GM10266 (cell line): Measurements from ENCODE around the gene HTR6.

ENCODE experiments used
- DNase-seq: peaks from one replicate; pipeline ENCODE4 v3.0.0; 2012; ENCODE audit errors: extremely low spot score
- TF ChIP-seq, protein P1 (sequence below): IDR thresholded peaks from 2 replicates; pipeline ENCODE4 v1.5.1; 2012; ENCODE audit warnings: mild to moderate bottlenecking, low read depth; ENCODE audit not compliant: control insufficient read depth, insufficient read depth; ENCODE audit errors: missing control alignments

HTR6 gene

DNA sequence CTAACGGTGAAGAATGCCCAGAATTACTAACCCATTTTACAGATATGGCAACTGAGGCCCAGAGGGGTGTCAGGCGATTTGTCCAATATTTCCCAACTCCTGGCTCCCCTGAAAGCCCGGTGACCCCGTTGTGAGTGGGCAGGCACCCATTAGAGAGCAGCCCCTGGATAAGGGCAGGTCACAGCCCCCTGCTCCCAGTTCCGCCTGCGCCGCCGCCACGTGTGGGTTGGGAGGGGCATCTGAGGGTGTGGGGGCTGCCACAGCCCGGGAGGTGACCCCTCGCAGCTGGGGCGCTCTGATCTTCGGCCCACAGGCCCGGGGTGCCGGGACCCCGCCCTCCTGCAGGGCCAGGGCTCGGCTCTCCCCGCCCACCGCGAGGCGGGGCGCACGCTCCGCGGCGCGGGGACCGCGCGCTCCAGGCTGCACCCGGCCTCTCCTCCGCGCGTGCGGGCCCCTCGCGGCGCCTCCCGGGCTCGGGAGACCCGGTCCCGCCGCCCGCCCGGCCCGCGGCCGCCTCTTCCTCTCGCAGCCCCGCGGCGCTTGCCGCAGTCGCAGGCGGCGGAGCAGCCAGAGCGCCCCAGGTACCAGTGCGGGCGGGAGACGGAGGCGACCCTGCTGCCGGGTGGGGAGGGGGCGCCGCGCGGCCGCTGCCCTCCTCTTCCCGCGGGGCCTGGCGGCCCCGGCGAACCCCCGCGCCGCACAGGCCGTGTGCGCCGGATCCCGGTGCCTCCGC lies at the start of gene HTR6:
Gene HTR6 (plus strand): TSS at position 423 of the 733 bp plus-strand sequence. CDS start 879 bp downstream, outside the sequence.
- TF ChIP-seq, protein P1, sequence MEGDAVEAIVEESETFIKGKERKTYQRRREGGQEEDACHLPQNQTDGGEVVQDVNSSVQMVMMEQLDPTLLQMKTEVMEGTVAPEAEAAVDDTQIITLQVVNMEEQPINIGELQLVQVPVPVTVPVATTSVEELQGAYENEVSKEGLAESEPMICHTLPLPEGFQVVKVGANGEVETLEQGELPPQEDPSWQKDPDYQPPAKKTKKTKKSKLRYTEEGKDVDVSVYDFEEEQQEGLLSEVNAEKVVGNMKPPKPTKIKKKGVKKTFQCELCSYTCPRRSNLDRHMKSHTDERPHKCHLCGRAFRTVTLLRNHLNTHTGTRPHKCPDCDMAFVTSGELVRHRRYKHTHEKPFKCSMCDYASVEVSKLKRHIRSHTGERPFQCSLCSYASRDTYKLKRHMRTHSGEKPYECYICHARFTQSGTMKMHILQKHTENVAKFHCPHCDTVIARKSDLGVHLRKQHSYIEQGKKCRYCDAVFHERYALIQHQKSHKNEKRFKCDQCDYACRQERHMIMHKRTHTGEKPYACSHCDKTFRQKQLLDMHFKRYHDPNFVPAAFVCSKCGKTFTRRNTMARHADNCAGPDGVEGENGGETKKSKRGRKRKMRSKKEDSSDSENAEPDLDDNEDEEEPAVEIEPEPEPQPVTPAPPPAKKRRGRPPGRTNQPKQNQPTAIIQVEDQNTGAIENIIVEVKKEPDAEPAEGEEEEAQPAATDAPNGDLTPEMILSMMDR: no peak
- DNase-seq: peak; percentile 89

DNA sequence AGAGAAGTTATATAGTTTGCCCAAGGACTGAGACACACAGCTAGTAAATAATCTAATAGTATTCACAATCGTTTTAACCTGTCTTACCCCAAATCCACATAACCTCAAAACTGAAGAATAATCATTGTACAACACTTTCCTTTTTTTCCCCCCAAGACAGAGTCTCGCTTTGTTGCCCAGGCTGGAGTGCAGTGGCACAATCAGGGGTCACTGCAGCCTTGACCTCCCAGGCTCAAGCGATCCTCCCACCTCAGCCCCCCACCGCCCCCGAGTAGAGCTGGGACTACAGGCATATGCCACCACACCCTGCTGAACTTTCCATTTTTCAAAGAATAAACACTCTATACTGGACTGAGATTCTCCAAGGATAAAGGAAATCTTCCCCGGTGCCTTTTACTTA lies 49.2 kb upstream of the HTR6 start:
- DNase-seq: no peak
- TF ChIP-seq, protein P1: no peak

DNA sequence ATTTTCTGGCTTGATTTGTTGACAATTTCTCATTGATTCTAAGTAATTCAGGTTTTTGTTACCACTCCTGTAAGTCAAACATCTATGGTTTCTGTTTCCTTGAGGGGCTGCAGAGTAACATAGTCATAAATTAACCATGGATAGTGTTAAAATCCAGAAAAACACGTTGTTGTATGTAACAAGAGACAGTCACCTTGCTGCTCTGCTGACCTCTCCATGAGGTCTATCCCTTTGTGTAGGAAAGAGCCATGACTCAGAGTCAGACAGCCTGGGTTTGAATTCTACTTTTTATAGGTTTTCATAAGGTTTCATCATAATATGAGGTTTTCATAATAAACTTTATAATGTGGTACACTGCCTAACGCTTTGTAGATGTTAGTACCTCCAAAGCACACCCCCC lies 48.2 kb upstream of the HTR6 start:
- DNase-seq: no peak
- TF ChIP-seq, protein P1: no peak

DNA sequence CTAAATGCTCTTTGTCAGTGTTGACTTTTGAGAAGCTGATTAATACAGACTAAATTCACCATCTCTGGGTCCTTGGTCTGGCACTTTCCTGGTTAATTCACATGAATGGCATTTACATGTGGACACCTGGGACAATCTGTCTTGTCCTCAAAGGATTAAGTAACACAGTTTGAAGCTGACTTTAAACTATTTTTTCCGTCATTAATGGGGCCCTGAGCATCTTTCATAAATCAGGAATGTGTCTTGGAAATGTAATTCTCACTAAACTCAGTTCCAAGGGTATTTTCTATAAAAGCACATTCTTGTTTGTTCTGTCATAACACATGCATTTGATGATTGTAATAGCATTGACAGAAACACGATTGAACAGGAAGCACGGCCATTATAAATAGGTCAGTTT lies 47.3 kb upstream of the HTR6 start:
- DNase-seq: no peak
- TF ChIP-seq, protein P1: no peak

DNA sequence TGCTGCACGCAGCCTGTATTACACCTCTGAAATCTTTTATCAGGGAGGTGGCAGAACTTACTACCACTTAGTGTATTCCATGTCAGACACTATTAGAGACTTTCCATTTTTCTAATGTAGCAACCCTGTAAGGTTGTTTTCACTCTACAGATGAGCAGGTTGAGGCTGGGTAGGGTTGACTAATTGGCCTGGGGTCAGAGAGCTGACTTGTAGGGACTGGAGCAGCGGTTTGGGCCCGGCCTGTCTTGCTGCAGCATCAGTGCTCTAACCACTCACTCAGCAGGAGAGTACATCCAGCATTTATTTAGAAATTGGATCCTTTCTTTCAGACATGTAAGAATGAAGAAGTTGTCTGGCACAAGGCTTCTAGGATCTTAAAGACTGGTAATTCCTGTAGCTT lies 46.2 kb upstream of the HTR6 start:
- DNase-seq: no peak
- TF ChIP-seq, protein P1: no peak

DNA sequence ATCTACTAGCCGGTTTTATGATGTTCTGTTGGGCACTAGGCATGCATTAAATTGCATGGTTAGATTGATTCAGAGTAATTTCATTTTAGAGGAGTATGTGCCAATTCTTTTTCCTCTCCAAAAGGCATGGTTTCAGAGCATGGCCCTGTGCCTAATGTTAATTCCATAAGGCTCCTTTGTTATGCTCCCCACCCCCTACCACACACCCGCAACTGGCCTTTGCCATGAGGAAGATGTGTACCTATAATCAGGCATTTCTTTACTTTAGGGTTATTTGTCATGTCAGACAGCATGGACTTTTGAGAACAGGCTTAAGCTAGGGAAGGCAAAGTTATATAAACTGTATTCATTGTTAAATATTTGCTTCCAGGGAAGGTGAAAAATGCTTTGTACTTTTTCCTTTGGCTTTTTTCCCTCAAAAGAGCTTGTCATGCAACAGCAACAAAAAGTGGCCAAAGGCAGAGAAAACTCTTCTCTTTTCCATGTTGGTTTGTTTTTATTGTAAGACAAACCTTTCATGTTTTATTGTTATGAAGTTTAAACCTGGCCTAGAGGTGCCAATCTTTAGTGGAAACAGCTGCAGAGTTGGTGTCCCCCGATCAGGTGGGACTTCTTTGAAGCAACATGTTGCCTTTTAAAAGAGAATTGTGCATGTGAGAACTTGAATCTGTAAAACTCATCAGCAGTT lies 44.8 kb upstream of the HTR6 start:
- no peak for DNase-seq
- TF ChIP-seq, protein P1: no peak

DNA sequence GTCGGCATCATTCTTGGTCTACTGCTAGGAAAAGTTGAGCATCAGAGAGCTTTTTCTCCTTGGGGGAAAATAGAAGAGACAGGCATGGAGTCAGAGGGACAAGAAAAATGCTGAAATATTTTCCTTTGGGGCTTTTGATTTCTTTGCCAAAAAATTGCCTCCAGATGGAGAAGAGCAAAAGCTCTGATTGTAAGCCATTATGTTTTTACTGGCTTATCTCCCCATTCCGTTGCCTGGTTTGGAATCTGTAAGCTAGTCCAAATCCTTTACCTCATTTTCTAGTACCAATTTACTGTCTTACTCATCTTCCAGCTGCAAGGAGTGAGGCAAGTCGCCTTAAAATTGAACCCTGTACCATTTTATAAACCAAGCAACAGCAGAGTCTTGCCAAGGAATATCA lies 43.9 kb upstream of the HTR6 start:
- TF ChIP-seq, protein P1: no peak
- DNase-seq: no peak
